ENCODE results near the gene ULK4.

GRCh38 chr3:42010530-42010929 lies 48.6 kb upstream of the ULK4 start:
- no peak for TF ChIP-seq POLR2A (IDR thresholded peaks at IDR 0.05; ENCODE audit: low read depth, low read length)
- no peak for TF ChIP-seq TAF1 (IDR thresholded peaks at IDR 0.05; ENCODE audit: low read depth, low read length)
- TF ChIP-seq SPI1 (IDR thresholded peaks at IDR 0.05; ENCODE audit: low read depth, low read length), result no peak
- no peak for TF ChIP-seq POU2F2 (IDR thresholded peaks at IDR 0.05; ENCODE audit: low read depth, low read length)
- no peak for TF ChIP-seq PAX5 (IDR thresholded peaks at IDR 0.05; ENCODE audit: insufficient read depth, low read length, severe bottlenecking)

Measured in GM12891 (cell line).